Neural cell (in vitro differentiated cells): Measurements from ENCODE around the gene SMARCA5.

Experiments
- CTCF ChIP-seq: fragments of 450-650 bp; IDR thresholded peaks from 2 replicates; pipeline ENCODE4 v1.5.1; 2014; ENCODE audit warnings: antibody characterized with exemption, mild to moderate bottlenecking, moderate library complexity; ENCODE audit not compliant: poor library complexity, severe bottlenecking
- EP300 ChIP-seq: fragments of 450-650 bp; conservative IDR thresholded peaks from 2 replicates; pipeline ENCODE4 v1.6.1; 2014; ENCODE audit warnings: antibody characterized with exemption, mild to moderate bottlenecking, moderate library complexity; ENCODE audit not compliant: poor library complexity, severe bottlenecking
- POLR2AphosphoS5 ChIP-seq: IDR thresholded peaks from 2 replicates; pipeline ENCODE4 v1.6.1; 2012
- RAD21 ChIP-seq: fragments of 450-650 bp; conservative IDR thresholded peaks from 2 replicates; pipeline ENCODE4 v1.6.1; 2014; ENCODE audit warnings: antibody characterized with exemption, mild to moderate bottlenecking, moderate library complexity
- TAF1 ChIP-seq: IDR thresholded peaks from 2 replicates; pipeline ENCODE4 v1.6.1; 2012; ENCODE audit warnings: low read depth

GRCh38 chr4:143587703-143588102, 74.2 kb downstream of the SMARCA5 start:
- TF ChIP-seq EP300 = no peak
- TF ChIP-seq CTCF = peak; percentile 49
- TF ChIP-seq POLR2AphosphoS5 = no peak
- TF ChIP-seq RAD21 = peak; percentile 52
- no peak for TF ChIP-seq TAF1
